HepG2 (cell line): ENCODE results near the gene ZMIZ1. TPM values are rescaled to one million over a fixed set of nuclear protein-coding genes. Genes with fewer than 3 reads are reported as not detected.

Source experiments
- ATAC-seq: fragments of 200-7000 bp; cut with Tn5 transposase; 3 replicates; pipeline ENCODE4 v1.9.1; 2020; ENCODE audit warnings: mild to moderate bottlenecking, moderate library complexity
- BruUV-seq: library from RNA; stranded (reverse); fragments of 400-500 nt; replicated peaks from 2 replicates; lab custom pipeline; 2021; lab: Mats Ljungman, UMichigan
- CTCF ChIA-PET: fragments of 300-600 bp; formaldehyde crosslinking; extraction: SDS; loops from one replicate; lab custom pipeline; 2021; ENCODE audit warnings: low total read pairs, inconsistent platforms, low intra/inter-chr PET ratio; lab: Yijun Ruan, JAX
- POLR2A ChIA-PET: fragments of 350-600 bp; sonication (Branson Sonifier 250); formaldehyde crosslinking; loops from one replicate; lab custom pipeline; 2020; ENCODE audit warnings: antibody characterized with exemption, inconsistent platforms; lab: Yijun Ruan, JAX
- DNase-seq: peaks from one replicate; pipeline ENCODE4 v3.0.0-alpha.2; 2015; ENCODE audit warnings: low spot score
- FAIRE-seq: peaks from 3 replicates; lab custom pipeline; 2011; peaks lifted over from hg19 to GRCh38; lab: Jason Lieb, UNC
- H2AFZ ChIP-seq: one replicate; pipeline ENCODE4 v1.6.1; 2011; ENCODE audit warnings: low read length, inconsistent platforms
- H3K27ac ChIP-seq: fragments of 300-600 bp; 3 replicates; pipeline ENCODE4 v1.8.0; 2011; ENCODE audit warnings: mixed run types, mild to moderate bottlenecking, mixed read lengths, low read length, inconsistent platforms; ENCODE audit not compliant: insufficient read depth; ENCODE audit errors: extremely low read length
- H3K27me3 ChIP-seq, 2 experiments: fragments of 200-600 bp in 1 of 2; 2 replicates in 1 of 2; 3 replicates in 1 of 2; pipeline versions ENCODE4 v1.6.0 to v1.8.0; 2011; ENCODE audit warnings: low read length in 2 of 2, mild to moderate bottlenecking in 2 of 2, moderate library complexity in 2 of 2, inconsistent platforms in 1 of 2; ENCODE audit not compliant: insufficient read depth in 2 of 2, control insufficient read depth in 1 of 2
- H3K36me3 ChIP-seq, 2 experiments: fragments of 200-600 bp in 1 of 2; replicated peaks in 1 of 2; 2 replicates in 1 of 2; 3 replicates in 1 of 2; pipeline versions ENCODE4 v1.5.1 to v1.8.0; 2011; ENCODE audit warnings: low read length in 2 of 2, inconsistent platforms in 1 of 2; ENCODE audit not compliant: insufficient read depth in 2 of 2, control insufficient read depth in 1 of 2
- H3K4me1 ChIP-seq: 2 replicates; pipeline ENCODE4 v1.5.1; 2012; ENCODE audit warnings: low read length, inconsistent platforms; ENCODE audit not compliant: insufficient read depth
- H3K4me2 ChIP-seq: 2 replicates; pipeline ENCODE4 v1.6.0; 2011; ENCODE audit warnings: low read depth, low read length, inconsistent platforms
- H3K4me3 ChIP-seq, 3 experiments: fragments of 200-600 bp in 1 of 3; sonication (generic), shearing (Covaris generic) in 1 of 3; replicated peaks in 1 of 3; 2 replicates each; pipeline ENCODE4 v1.5.1; 2011 to 2016; ENCODE audit warnings: low read length in 3 of 3, inconsistent platforms in 2 of 3, low read depth in 2 of 3, mild to moderate bottlenecking in 2 of 3, control low read depth in 1 of 3, mixed read lengths in 1 of 3; ENCODE audit not compliant: insufficient read depth in 1 of 3
- H3K79me2 ChIP-seq: one replicate; pipeline ENCODE4 v1.6.1; 2011; ENCODE audit warnings: low read length, inconsistent platforms; ENCODE audit not compliant: insufficient read depth
- H3K9ac ChIP-seq: 2 replicates; pipeline ENCODE4 v1.6.0; 2011; ENCODE audit warnings: mild to moderate bottlenecking, low read depth, low read length, inconsistent platforms; ENCODE audit not compliant: insufficient read depth
- H3K9me3 ChIP-seq: 2 replicates; pipeline ENCODE4 v1.5.1; 2012; ENCODE audit warnings: mild to moderate bottlenecking, low read length
- H4K20me1 ChIP-seq: 2 replicates; pipeline ENCODE4 v1.6.0; 2011; ENCODE audit warnings: inconsistent platforms, mild to moderate bottlenecking, low read length, moderate library complexity; ENCODE audit not compliant: insufficient read depth
- AGO2 ChIP-seq: fragments of 200-400 bp; formaldehyde crosslinking; optimal IDR thresholded peaks from 2 replicates; pipeline ENCODE3; 2017; ENCODE audit warnings: mild to moderate bottlenecking, low read depth, low read length, moderate library complexity
- CC2D1A ChIP-seq: sonication (generic); formaldehyde crosslinking; IDR thresholded peaks from 2 replicates; pipeline ENCODE4 v1.8.1; 2023; ENCODE audit warnings: mild to moderate bottlenecking, missing genetic modification reagents
- RBM22 ChIP-seq: fragments of 200-400 bp; formaldehyde crosslinking; optimal IDR thresholded peaks from 2 replicates; pipeline ENCODE3; 2017; ENCODE audit warnings: mild to moderate bottlenecking, low read length, moderate library complexity
- ZNF276 ChIP-seq: sonication (generic); formaldehyde crosslinking; IDR thresholded peaks from 2 replicates; pipeline ENCODE4 v1.4.0; 2020; ENCODE audit warnings: mild to moderate bottlenecking, low read depth, missing genetic modification reagents
- WGBS: methylation state at CpG from one replicate; pipeline ENCODE4 v1.1.6; 2017; ENCODE audit warnings: low lambda C conversion rate; 5-methylcytosine and 5-hydroxymethylcytosine counted together
- in situ Hi-C: cut with HindIII; loops from 2 replicates; pipeline ENCODE4 v1.10.0; 2017; ENCODE audit warnings: low pct_unique_long_range_greater_than_20kb; ENCODE audit not compliant: extremely low pct_ligation_motif_present
- intact Hi-C: fragments of 100-400 bp; cut with micrococcal nuclease; formaldehyde crosslinking; loops from one replicate; pipeline ENCODE4 v1.10.0; 2022; ENCODE audit not compliant: unreplicated experiment
- polyA plus RNA-seq, 8 experiments: library from polyadenylated mRNA; depleted of rRNA in 3 of 8; stranded (reverse) in 7 of 8; unstranded in 1 of 8; fragments of >200 nt; fragmentation: Illumina TruSeq in 4 of 8; extraction: Trizol in 4 of 8; gene quantifications; 2 replicates each; pipeline versions ENCODE4 v1.2.1 to v1.2.3, GENCODE V29; 2011 to 2016; ENCODE audit warnings: low read depth in 4 of 8, missing spikeins in 1 of 8, mixed read lengths in 1 of 8; ENCODE audit not compliant: insufficient read depth in 1 of 8
- total RNA-seq, 5 experiments: library from RNA; depleted of rRNA; stranded (reverse); fragments of >200 nt; fragmentation: Illumina TruSeq; extraction: Trizol; gene quantifications; 2 replicates each; pipeline ENCODE4 v1.2.3, GENCODE V29; 2016; ENCODE audit warnings: low read depth in 1 of 5

The ZMIZ1 gene
- total and polyA plus RNA-seq, 2 of the 13 experiments (the other 11 are each of a cell fraction or from before 2014, with no cell fraction given): 5.3 to 10.2 TPM

GRCh38 chr10:79255007-79255507 lies 186.3 kb downstream of the ZMIZ1 start:
- in situ Hi-C loops (no loop called here), intact Hi-C loops (no loop called here)

GRCh38 chr10:79256264-79256806 lies 187.6 kb downstream of the ZMIZ1 start:
- Histone ChIP-seq H3K27ac (no peak overlapping the region), H3K9ac (no peak overlapping the region), H4K20me1 (peaks cover 35% of the 10 kb centered on the region; the same call in 1 of the 2 replicates), H3K4me2 (no peak overlapping the region), H3K4me1 (peaks cover 20% of the 10 kb centered on the region), H2AFZ (no peak overlapping the region), H3K36me3 (peaks cover 27 to 57% of the 10 kb centered on the region in 2 experiments), H3K27me3 (no peaks in the 10 kb centered on the region), H3K79me2 (no peaks in the 10 kb centered on the region), H3K9me3 (no peaks in the 10 kb centered on the region), H3K4me3 (no peak overlapping the region)
- ChIA-PET POLR2A (no interaction called here), CTCF (no interaction called here)
- TF ChIP-seq RBM22: peak; percentile 73
- no peak for TF ChIP-seq ZNF276 (CRISPR knock-in tag)
- TF ChIP-seq AGO2: peak; percentile 44
- FAIRE-seq (no peak), ATAC-seq (no peak), DNase-seq (no peak)
- WGBS: 80% methylated on average over 1 of the region's 3 CpGs
- in situ Hi-C loops (no loop called here), intact Hi-C loops (no loop called here)
- BruUV-seq: no TSS peak

More at GRCh38 chr10:79255007-79255507, 186.3 kb downstream of the ZMIZ1 start:
- peaks cover 23% of the 10 kb centered on the region; the same call in 1 of the 2 replicates for H4K20me1 ChIP-seq
- 94% methylated on average over 7 of the region's 10 CpGs for WGBS
- no peak for ATAC-seq
- H3K27ac ChIP-seq: no peak overlapping the region
- CTCF ChIA-PET: no interaction called here
- peaks cover 27 to 64% of the 10 kb centered on the region in 2 experiments for H3K36me3 ChIP-seq
- H3K9me3 ChIP-seq: no peaks in the 10 kb centered on the region
- H3K4me1 ChIP-seq: peaks cover 7% of the 10 kb centered on the region
- no peak overlapping the region for H3K9ac ChIP-seq
- TF ChIP-seq AGO2 (peak; percentile 55), CC2D1A (CRISPR knock-in tag) (no peak)
- TF ChIP-seq, all 625 proteins: peak for 1
- Histone ChIP-seq H3K79me2 (no peaks in the 10 kb centered on the region), H3K4me3 (no peak overlapping the region), H2AFZ (no peak overlapping the region), H3K27me3 (no peaks in the 10 kb centered on the region), H3K4me2 (no peak overlapping the region)
- FAIRE-seq (no peak), DNase-seq (no peak)
- POLR2A ChIA-PET: no interaction called here
- BruUV-seq: no TSS peak
